B cell (primary cell): Measurements from ENCODE around the gene GPR35. TPM values are rescaled to one million over a fixed set of nuclear protein-coding genes. Genes with fewer than 3 reads are reported as not detected.

Source experiments
- ATAC-seq: fragments of 200-7000 bp; cut with Tn5 transposase; one replicate; pipeline ENCODE4 v1.10.0; 2021; ENCODE audit warnings: low read depth, mild to moderate bottlenecking, moderate number of reproducible peaks, moderate library complexity
- CTCF ChIA-PET: fragments of 350-600 bp; sonication (Branson Sonifier 250); formaldehyde crosslinking; loops from one replicate; lab custom pipeline; 2021; ENCODE audit warnings: antibody characterized with exemption, inconsistent platforms; lab: Charles Lee
- POLR2A ChIA-PET: fragments of 350-600 bp; sonication (Branson Sonifier 250); formaldehyde crosslinking; loops from one replicate; lab custom pipeline; 2021; ENCODE audit warnings: antibody characterized with exemption; lab: Charles Lee
- DNase-seq: peaks from one replicate; pipeline ENCODE4 v3.0.0; 2013
- H2AFZ ChIP-seq: 2 replicates; pipeline ENCODE4 v1.6.1; 2012; ENCODE audit warnings: mild to moderate bottlenecking, low read depth, low read length; ENCODE audit not compliant: insufficient read depth, poor library complexity, severe bottlenecking
- H3K27ac ChIP-seq, 2 donors: 1 replicate in 1 of 2; 2 replicates in 1 of 2; pipeline ENCODE4 v1.5.1; 2012 to 2013; ENCODE audit warnings: low read length in 2 of 2, mild to moderate bottlenecking in 2 of 2, moderate library complexity in 1 of 2
- H3K27me3 ChIP-seq, 4 experiments: fragments of 200-600 bp in 1 of 4; sonication (generic) in 1 of 4; replicated peaks in 1 of 4; 1 replicate in 2 of 4; 2 replicates in 2 of 4; pipeline versions ENCODE4 v1.6.1 to v1.7.0; 2013 to 2016; ENCODE audit warnings: low read length in 3 of 4, mild to moderate bottlenecking in 2 of 4, mixed read lengths in 1 of 4, moderate library complexity in 1 of 4; ENCODE audit not compliant: insufficient read depth in 4 of 4, control insufficient read depth in 3 of 4; ENCODE audit errors: control extremely low read depth in 1 of 4
- H3K36me3 ChIP-seq, 2 experiments: replicated peaks in 1 of 2; 1 replicate in 1 of 2; 2 replicates in 1 of 2; pipeline versions ENCODE4 v1.6.1 to v1.7.1; 2013; ENCODE audit warnings: low read length in 1 of 2; ENCODE audit not compliant: insufficient read depth in 2 of 2, control insufficient read depth in 1 of 2; ENCODE audit errors: control extremely low read depth in 1 of 2, extremely low read depth in 1 of 2
- H3K4me1 ChIP-seq, 2 donors: fragments of 200-600 bp in 1 of 2; sonication (generic) in 1 of 2; 1 replicate in 1 of 2; 2 replicates in 1 of 2; pipeline versions ENCODE4 v1.5.1 to v1.6.1; 2013 to 2017; ENCODE audit warnings: low read length in 2 of 2; ENCODE audit not compliant: control insufficient read depth in 2 of 2, insufficient read depth in 2 of 2
- H3K4me2 ChIP-seq: replicated peaks from 2 replicates; pipeline ENCODE3; 2012; ENCODE audit warnings: mild to moderate bottlenecking, low read depth, low read length; ENCODE audit not compliant: poor library complexity, severe bottlenecking
- H3K4me3 ChIP-seq, 5 experiments: fragments of 200-600 bp in 1 of 5; sonication (generic) in 1 of 5; 1 replicate in 3 of 5; 2 replicates in 2 of 5; pipeline versions ENCODE4 v1.5.1 to v1.7.0; 2011 to 2016; ENCODE audit warnings: low read length in 4 of 5, mild to moderate bottlenecking in 4 of 5, low read depth in 2 of 5, control low read depth in 1 of 5, moderate library complexity in 1 of 5; ENCODE audit not compliant: insufficient read depth in 1 of 5; ENCODE audit errors: control extremely low read depth in 1 of 5, extremely low read depth in 1 of 5
- H3K79me2 ChIP-seq: fragments of 200-600 bp; sonication (generic); one replicate; pipeline ENCODE4 v1.6.0; 2016; ENCODE audit warnings: low read length; ENCODE audit not compliant: control insufficient read depth, insufficient read depth
- H3K9ac ChIP-seq: fragments of 200-600 bp; sonication (generic); 2 replicates; pipeline ENCODE4 v1.6.1; 2017; ENCODE audit warnings: mild to moderate bottlenecking, low read length, moderate library complexity
- H3K9me3 ChIP-seq, 3 donors: one replicate each; pipeline versions ENCODE4 v1.6.1 to v1.7.1; 2013; ENCODE audit warnings: low read length in 2 of 3; ENCODE audit not compliant: control insufficient read depth in 2 of 3, insufficient read depth in 1 of 3; ENCODE audit errors: control extremely low read depth in 1 of 3
- H4K20me1 ChIP-seq: 2 replicates; pipeline ENCODE4 v1.6.0; 2012; ENCODE audit warnings: mild to moderate bottlenecking, low read length; ENCODE audit not compliant: insufficient read depth, control insufficient read depth, poor library complexity, severe bottlenecking
- H3K27ac Mint-ChIP-seq: one replicate; pipeline ENCODE4 v1.8.0; 2021; ENCODE audit warnings: mixed read lengths
- H3K27me3 Mint-ChIP-seq: one replicate; pipeline ENCODE4 v1.8.0; 2021; ENCODE audit warnings: mixed read lengths
- H3K4me1 Mint-ChIP-seq: one replicate; pipeline ENCODE4 v1.8.0; 2021; ENCODE audit warnings: mixed read lengths
- H3K4me3 Mint-ChIP-seq: one replicate; pipeline ENCODE4 v1.8.0; 2021; ENCODE audit warnings: mixed read lengths
- H3K9me3 Mint-ChIP-seq: one replicate; pipeline ENCODE4 v1.8.0; 2022; ENCODE audit warnings: mixed read lengths; ENCODE audit not compliant: insufficient read depth
- CTCF ChIP-seq: fragments of 200-600 bp; IDR thresholded peaks from one replicate; pipeline ENCODE4 v1.8.0; 2022; ENCODE audit warnings: antibody characterized with exemption, mild to moderate bottlenecking
- EZH2 ChIP-seq: IDR thresholded peaks from 2 replicates; pipeline ENCODE4 v1.6.1; 2012; ENCODE audit warnings: borderline replicate concordance, low read depth, mild to moderate bottlenecking, moderate library complexity, low read length; ENCODE audit not compliant: insufficient read depth, poor library complexity, severe bottlenecking
- WGBS: methylation state at CpG from one replicate; pipeline ENCODE4 v1.1.5; 2013; ENCODE audit warnings: missing lambda C conversion rate; ENCODE audit not compliant: insufficient coverage; 5-methylcytosine and 5-hydroxymethylcytosine counted together
- intact Hi-C: fragments of 100-400 bp; cut with micrococcal nuclease; formaldehyde crosslinking; loops from one replicate; pipeline ENCODE4 v1.10.0; 2022
- polyA plus RNA-seq: library from polyadenylated mRNA; depleted of rRNA; stranded (reverse); fragments of >200 nt; gene quantifications from 2 replicates; pipeline ENCODE4 v1.2.3, GENCODE V29; 2012
- total RNA-seq, 2 donors: library from RNA; stranded (reverse); fragments of 120-200 nt in 1 of 2; gene quantifications; 1 replicate in 1 of 2; 2 replicates in 1 of 2; pipeline versions ENCODE4 v1.2.3 to v1.2.4, GENCODE V29; 2013 to 2022

Gene GPR35
- total and polyA plus RNA-seq, 2 donors (not counting 1 experiment from before 2014, with no cell fraction given): 1.8 to 9.6 TPM

- H3K9ac ChIP-seq: no peak overlapping the region
- H4K20me1 ChIP-seq: no peaks in the 10 kb centered on the region
- no peak overlapping the region for H3K4me3 ChIP-seq
- TF ChIP-seq EZH2: no peak
- TF ChIP-seq CTCF: no peak
- no peak for DNase-seq
- H3K27me3 ChIP-seq: peaks cover 0 to 11% (median 1%) of the 10 kb centered on the region in 4 experiments
- WGBS: 89% methylated on average over 3 of the region's 3 CpGs
- H2AFZ ChIP-seq: no peak overlapping the region
- H3K36me3 ChIP-seq: no peaks in the 10 kb centered on the region
- H3K27ac Mint-ChIP-seq: no peak overlapping the region
- H3K4me1 Mint-ChIP-seq: no peaks in the 10 kb centered on the region
- H3K79me2 ChIP-seq: no peaks in the 10 kb centered on the region
- H3K4me2 ChIP-seq: no peak overlapping the region
- H3K27ac ChIP-seq: no peak overlapping the region
- POLR2A ChIA-PET: no interaction called here
- peaks cover 4% of the 10 kb centered on the region for H3K9me3 Mint-ChIP-seq
- H3K4me3 Mint-ChIP-seq: no peak overlapping the region
- H3K4me1 ChIP-seq: no peaks in the 10 kb centered on the region
- peaks cover 40% of the 10 kb centered on the region for H3K27me3 Mint-ChIP-seq
- peaks cover 6 to 7% (median 7%) of the 10 kb centered on the region in 3 donors for H3K9me3 ChIP-seq
- intact Hi-C loops: no loop called here
- no peak for ATAC-seq
- CTCF ChIA-PET: no interaction called here
Measured at GRCh38 chr2:240662681-240663080, 37.4 kb downstream of the GPR35 start.

GRCh38 chr2:240663546-240664190 lies 38.4 kb downstream of the GPR35 start:
- no CpG with 5 or more reads among the region's 6 CpGs for WGBS
- ChIA-PET CTCF (no interaction called here), POLR2A (no interaction called here)
- Histone ChIP-seq H3K4me2 (no peak overlapping the region), H3K4me3 (no peak overlapping the region), H3K27ac (no peak overlapping the region), H3K27me3 (peaks cover 0 to 11% (median 1%) of the 10 kb centered on the region in 4 experiments), H3K9me3 (peaks cover 6 to 7% (median 7%) of the 10 kb centered on the region in 3 donors), H2AFZ (no peak overlapping the region), H3K9ac (no peak overlapping the region), H3K36me3 (no peaks in the 10 kb centered on the region), H3K79me2 (no peaks in the 10 kb centered on the region), H3K4me1 (no peaks in the 10 kb centered on the region), H4K20me1 (no peaks in the 10 kb centered on the region)
- Mint-ChIP-seq H3K27ac (no peak overlapping the region), H3K9me3 (peaks cover 4% of the 10 kb centered on the region), H3K27me3 (peaks cover 48% of the 10 kb centered on the region), H3K4me3 (no peak overlapping the region), H3K4me1 (no peaks in the 10 kb centered on the region)
- TF ChIP-seq EZH2 (no peak), CTCF (no peak)
- intact Hi-C loops: no loop called here
- ATAC-seq: no peak
- no peak for DNase-seq
